Nephron (organoid): Measurements from ENCODE around the gene OSTM1.

Source experiments
- H3K27ac Mint-ChIP-seq, 3 experiments: 2 replicates each; pipeline ENCODE4 v1.8.0; 2020; ENCODE audit warnings: mixed read lengths in 3 of 3, mild to moderate bottlenecking in 2 of 3, moderate library complexity in 1 of 3
- H3K27me3 Mint-ChIP-seq: 2 replicates; pipeline ENCODE4 v1.8.0; 2021; ENCODE audit warnings: low read depth, mild to moderate bottlenecking, moderate library complexity, mixed read lengths
- H3K36me3 Mint-ChIP-seq: 2 replicates; pipeline ENCODE4 v1.8.0; 2020; ENCODE audit warnings: low read depth, mixed read lengths
- H3K4me1 Mint-ChIP-seq: 2 replicates; pipeline ENCODE4 v1.8.0; 2020; ENCODE audit warnings: mixed read lengths
- H3K4me3 Mint-ChIP-seq, 3 experiments: 2 replicates each; pipeline ENCODE4 v1.8.0; 2020; ENCODE audit warnings: mild to moderate bottlenecking in 3 of 3, mixed read lengths in 3 of 3, moderate library complexity in 2 of 3
- H3K9me3 Mint-ChIP-seq: 2 replicates; pipeline ENCODE4 v1.8.0; 2020; ENCODE audit warnings: mixed read lengths
- TF ChIP-seq, protein P1 (sequence below), 3 experiments: fragments of 200-600 bp; sonication (generic); IDR thresholded peaks; one replicate each; pipeline ENCODE4 v1.5.0; 2021; ENCODE audit warnings: antibody characterized with exemption in 3 of 3; ENCODE audit not compliant: unreplicated experiment in 3 of 3

Gene OSTM1

GRCh38 chr6:107999341-107999740 is 75.2 kb downstream of the OSTM1 start:
- H3K27me3 Mint-ChIP-seq, result peaks cover 3% of the 10 kb centered on the region
- H3K4me3 Mint-ChIP-seq, result no peak overlapping the region
- peaks cover 16% of the 10 kb centered on the region for H3K4me1 Mint-ChIP-seq
- TF ChIP-seq, protein P1, sequence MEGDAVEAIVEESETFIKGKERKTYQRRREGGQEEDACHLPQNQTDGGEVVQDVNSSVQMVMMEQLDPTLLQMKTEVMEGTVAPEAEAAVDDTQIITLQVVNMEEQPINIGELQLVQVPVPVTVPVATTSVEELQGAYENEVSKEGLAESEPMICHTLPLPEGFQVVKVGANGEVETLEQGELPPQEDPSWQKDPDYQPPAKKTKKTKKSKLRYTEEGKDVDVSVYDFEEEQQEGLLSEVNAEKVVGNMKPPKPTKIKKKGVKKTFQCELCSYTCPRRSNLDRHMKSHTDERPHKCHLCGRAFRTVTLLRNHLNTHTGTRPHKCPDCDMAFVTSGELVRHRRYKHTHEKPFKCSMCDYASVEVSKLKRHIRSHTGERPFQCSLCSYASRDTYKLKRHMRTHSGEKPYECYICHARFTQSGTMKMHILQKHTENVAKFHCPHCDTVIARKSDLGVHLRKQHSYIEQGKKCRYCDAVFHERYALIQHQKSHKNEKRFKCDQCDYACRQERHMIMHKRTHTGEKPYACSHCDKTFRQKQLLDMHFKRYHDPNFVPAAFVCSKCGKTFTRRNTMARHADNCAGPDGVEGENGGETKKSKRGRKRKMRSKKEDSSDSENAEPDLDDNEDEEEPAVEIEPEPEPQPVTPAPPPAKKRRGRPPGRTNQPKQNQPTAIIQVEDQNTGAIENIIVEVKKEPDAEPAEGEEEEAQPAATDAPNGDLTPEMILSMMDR (IDR thresholded peaks at IDR 0.05; ENCODE audit: unreplicated experiment in 3 of 3), result no peak
- no peaks in the 10 kb centered on the region for H3K36me3 Mint-ChIP-seq
- no peak overlapping the region for H3K27ac Mint-ChIP-seq
- H3K9me3 Mint-ChIP-seq, result no peaks in the 10 kb centered on the region

- Mint-ChIP-seq H3K27me3 (no peaks in the 10 kb centered on the region), H3K9me3 (no peaks in the 10 kb centered on the region), H3K36me3 (no peaks in the 10 kb centered on the region), H3K4me3 (no peak overlapping the region), H3K4me1 (peaks cover 7% of the 10 kb centered on the region), H3K27ac (peak overlapping the region in 1 of 3 experiments; percentile 22)
- TF ChIP-seq, protein P1 (IDR thresholded peaks at IDR 0.05; ENCODE audit: unreplicated experiment in 3 of 3), result no peak
Measured at GRCh38 chr6:107991772-107992550, 82.6 kb downstream of the OSTM1 start.
